Activated CD4-positive, alpha-beta T cell treated with anti-CD3 and anti-CD28 coated beads for 24 hours (primary cell): ENCODE measurements around the gene MT2A.

Source experiments
- DNase-seq, 2 donors: peaks; one replicate each; pipeline ENCODE4 v3.0.0-alpha.2; 2020; ENCODE audit warnings: low read depth in 2 of 2

Gene MT2A

DNA sequence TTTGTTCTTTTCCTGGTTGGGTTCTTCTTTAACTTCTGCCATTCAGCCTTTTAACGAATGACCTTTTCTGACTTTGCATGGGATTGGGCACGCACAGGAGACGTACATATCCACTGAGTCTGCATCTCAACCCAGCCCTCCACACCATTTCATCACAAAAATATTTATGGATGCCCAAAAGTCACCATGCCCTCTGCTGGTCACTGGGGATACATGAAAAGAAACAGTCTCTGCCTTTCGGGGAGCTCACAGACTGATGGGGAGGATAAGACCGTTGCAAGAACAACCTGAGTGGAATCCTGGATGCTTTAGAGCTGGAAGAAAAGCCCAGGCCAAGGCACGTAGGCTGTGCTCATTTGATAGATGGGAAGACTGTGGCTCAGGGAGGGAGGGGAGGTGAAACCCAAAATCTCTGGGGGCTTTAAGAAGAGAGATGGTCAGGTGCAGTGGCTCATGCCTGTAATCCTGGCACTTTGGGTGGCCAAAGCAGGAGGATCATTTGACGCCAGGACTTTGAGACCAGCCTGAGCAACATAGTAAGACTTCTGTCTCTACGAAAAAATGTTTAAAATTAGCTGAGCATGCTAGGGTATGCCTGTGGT lies 7.9 kb upstream of the MT2A start:
- DNase-seq = no peak

DNA sequence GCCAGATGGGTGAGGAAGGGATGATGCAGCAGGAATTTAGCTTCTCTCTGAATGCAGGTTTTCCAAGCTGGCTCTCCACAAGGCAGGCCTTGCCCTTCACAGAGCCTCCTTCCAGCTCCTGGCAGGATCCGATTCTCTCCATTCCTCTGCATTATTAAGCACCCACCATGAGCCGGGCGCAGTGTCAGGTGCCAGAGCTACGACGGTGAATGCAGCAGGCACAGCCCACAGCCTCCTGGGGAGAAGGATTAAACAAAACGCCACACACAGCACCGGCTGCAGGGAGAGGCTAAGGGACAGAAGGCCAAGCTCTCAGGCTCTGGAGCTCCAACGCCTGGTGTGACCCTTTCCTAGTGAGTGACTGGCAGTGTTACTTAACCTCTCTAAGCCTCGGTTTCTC lies 7.1 kb upstream of the MT2A start:
- no peak for DNase-seq

DNA sequence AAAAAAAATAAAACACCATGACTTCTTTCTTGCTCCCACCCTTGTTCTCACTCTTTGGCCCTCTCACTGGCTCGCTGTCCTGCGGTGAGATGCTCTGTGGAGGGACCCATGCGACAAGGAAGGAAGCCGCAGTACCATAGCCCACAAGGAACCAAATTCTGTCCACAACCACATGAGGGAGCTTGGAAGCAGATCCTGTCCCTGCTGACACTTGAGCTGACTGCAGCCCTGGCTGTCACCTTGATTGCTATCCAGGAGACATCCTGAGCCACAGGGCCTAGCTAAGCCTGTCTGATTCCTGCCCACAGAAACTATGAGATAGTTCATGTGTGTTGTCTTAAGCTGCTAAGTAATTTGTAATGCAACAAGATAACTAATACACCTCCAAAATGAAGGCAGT lies 4.8 kb upstream of the MT2A start:
- no peak for DNase-seq

DNA sequence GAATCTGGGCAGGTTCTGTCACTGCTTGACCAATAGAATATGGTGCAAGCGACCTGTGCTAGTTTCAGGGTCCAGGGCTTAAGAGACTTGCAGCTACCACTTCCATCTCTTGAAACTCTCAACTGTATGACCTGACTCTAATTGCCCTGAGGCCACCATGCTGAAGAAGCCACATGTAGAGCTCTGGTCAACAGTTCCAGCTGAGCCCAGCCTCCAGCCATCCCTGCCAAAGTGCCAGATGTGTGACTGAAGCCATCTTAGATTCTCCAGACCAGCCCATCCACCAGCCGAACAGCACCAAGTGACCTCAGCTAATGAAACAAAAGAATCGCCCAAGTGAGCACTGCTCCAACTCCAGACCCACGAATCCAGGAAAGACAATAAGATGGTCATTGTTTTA lies 3.4 kb upstream of the MT2A start:
- no peak for DNase-seq

DNA sequence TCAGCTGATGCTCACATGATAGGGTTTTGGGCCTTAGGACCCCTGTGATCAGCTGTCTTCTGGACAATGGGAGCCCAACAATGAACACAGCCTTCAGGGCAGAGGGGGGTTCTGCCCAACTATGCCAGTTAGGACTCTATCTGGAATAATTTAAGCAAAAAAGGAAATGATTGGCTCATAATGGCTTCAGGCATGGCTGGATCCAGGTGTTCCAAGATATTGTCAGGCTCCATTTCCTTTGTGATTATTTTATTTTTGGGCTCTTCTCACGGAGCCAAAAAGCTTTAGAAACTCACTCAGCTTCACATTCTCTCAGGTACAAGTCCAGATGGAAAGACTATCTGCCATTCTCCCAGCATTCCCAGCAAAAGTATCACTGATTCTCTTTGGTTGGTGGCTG lies 2.9 kb upstream of the MT2A start:
- no peak for DNase-seq

DNA sequence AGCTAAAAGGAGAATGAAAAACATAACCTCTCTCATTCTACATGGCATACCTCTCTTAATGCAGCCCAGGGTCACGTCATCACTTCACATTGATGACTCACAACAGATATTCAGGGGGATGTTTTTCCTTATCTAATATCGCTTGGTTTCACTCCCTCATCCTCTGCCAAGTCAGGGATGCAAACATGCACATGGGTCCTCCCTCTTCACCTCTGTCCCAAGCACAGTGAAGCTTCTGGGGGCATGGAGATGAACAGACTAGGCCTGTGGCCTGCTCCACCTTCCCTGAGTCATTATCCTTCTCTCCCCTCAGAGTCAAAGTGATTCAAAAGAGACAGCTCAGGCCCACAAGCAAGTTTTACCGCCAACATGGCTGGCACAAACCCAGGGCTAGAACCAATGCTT lies 2.3 kb upstream of the MT2A start:
- DNase-seq = no peak

DNA sequence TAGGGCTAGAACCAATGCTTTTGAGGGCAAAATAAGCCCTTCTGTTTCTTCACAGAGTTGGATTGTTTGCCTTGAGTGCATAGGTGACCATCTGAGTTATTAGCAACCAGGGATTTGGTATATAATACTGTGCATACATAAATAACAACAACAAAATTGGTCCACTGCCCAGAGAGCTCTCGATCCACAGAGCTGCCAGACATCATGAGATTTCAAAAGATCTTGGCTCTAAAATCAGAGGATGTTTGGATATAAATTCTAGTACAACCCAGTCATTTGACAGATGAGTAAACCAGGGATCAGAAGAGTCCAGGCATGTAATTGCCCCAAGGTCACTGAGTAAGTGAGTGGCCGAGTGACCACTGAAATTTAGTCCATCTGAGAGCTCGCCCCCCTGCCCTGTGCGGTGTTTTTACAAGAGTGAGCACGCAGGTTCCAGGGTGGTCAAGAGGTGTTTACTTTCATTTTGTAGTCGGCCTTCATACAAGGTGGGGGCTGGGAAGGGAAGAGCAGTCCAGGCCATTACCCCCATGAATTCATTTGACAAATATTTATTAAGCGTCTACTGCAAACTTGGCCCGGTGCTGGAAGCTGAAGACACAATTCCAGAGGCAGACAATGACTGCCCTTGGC lies 1.8 kb upstream of the MT2A start:
- DNase-seq = no peak

DNA sequence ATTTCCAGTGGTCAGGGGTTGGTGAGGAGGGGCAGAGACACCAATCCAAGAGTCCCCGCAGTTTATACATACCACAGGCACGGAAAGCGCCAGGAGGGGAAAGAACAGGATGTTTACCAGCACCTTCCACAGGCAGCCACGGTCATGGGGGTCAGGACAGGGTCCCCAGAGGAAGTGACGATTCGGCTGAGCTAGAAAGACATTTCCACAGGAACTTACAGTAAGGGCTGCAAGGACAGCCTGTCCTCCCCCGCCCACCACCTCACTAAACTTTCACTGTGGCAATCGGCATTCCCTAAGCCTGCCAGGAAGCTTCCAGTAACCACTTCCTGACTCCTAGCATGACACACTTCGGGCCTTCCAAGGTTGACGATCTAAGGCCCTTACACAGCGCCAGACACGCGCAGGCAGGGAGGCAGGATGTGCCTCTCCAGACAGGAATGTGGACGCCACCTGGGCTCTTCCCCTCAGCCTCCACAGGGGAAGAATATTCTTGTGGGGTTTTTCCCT lies 1.2 kb upstream of the MT2A start:
- DNase-seq = no peak

DNA sequence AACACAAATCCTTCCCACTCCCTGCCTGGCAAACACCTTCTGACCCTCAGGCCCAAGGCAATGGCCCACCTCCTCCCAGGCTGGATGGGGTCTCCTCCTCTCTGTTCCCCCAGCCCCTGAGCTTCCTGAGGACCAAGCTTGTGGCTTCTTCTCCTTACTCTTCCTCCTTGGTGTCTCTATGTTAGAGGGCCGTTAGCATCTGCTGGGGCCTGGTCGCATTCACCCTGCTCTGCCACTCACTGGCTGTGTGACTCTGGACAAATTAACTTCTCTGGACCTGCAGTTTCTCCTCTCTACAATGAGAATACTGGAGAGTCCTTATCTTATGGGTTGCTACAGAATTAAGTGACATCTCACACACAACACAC lies 725 bp upstream of the MT2A start:
- no peak for DNase-seq

DNA sequence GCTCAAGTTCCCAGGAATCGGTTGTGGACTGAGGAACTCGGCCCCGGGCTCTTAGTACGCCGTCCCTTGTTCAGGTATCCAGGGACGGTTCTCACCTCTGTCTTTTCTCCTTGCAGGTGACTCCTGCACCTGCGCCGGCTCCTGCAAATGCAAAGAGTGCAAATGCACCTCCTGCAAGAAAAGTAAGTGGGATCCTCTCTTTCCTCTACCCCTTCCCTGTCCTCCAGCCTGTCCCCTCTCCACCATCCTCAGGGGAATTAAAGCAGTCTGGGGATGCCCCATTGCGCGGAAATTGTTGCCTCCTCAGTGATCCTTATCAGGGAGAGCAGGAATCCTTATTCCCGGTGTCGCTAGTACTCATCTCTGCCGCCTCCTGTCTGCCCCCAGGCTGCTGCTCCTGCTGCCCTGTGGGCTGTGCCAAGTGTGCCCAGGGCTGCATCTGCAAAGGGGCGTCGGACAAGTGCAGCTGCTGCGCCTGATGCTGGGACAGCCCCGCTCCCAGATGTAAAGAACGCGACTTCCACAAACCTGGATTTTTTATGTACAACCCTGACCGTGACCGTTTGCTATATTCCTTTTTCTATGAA lies 585 bp downstream of the MT2A start:
- no peak for DNase-seq

DNA sequence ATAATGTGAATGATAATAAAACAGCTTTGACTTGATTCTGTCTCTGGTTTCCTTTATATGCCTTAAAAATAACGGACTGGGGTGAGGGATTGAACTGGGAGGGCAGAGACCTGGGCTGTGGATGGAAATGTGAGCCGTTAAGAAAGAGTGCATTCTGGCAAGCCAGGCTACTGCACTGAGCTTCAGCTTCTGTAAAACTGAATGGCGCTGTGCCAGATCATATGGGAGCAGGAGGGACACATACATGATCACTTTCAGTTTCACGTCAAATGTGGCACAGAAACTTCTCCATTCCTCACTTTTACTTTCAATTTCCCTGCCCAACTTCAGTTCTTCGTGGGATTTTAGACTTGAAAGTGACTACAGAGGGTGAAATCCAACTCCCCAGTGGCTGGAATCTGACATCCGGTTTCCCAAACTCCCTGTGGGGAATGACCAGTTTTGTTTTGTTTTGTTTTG lies 1.1 kb downstream of the MT2A start:
- peak; percentile 59 to 65 for DNase-seq

DNA sequence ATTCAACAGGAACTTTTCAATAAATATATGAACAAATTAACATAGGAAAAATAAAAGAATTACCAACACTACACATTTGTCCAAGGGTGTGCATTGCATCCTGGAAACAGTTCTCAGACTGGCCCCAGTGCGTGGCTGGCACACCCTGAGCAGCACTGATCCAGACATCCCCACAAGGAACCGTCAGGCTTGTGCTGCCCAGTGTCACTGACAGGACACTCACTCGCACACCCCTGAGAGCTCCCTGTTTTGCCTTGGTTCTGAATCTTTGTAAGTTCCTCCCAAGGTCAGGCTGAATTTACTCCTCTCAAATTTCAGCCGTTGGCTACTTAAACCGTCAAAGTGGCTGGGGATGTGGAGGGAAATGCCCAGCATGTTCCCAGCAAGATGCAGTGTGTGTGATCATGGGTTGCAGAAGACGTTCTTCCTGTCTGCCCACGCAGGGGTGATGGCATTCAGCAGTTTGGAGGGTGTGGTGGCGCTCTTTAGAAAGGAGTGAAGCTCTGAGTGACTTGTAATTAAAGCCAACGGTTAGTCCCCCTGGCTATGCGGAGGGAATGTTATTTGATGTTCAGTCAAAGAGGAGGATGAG lies 1.7 kb downstream of the MT2A start:
- peak; percentile 54 to 71 for DNase-seq

DNA sequence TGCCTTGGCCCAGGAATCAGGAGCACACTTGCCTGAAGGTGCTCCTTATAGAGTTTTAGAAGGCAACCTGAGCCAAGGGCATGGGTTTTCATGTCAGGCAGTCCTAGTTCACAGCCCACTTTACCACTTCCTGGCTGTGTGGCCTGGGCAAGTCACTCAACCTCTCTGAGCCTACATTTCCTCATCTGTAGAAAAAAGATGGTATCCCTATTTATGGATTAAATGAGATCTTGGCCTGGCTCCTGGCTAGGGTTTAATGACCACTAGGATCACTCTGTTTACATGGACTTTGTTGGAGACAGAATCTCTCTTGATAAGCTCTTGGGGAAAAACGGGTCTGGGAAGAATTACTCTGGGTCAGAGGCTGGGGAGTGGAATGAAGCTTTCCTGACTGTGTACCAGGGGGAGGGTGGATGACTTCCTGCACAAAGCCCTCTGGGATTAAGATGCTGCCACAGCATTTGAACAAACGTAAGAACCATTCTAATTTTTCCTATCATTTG lies 2.3 kb downstream of the MT2A start:
- no peak for DNase-seq

DNA sequence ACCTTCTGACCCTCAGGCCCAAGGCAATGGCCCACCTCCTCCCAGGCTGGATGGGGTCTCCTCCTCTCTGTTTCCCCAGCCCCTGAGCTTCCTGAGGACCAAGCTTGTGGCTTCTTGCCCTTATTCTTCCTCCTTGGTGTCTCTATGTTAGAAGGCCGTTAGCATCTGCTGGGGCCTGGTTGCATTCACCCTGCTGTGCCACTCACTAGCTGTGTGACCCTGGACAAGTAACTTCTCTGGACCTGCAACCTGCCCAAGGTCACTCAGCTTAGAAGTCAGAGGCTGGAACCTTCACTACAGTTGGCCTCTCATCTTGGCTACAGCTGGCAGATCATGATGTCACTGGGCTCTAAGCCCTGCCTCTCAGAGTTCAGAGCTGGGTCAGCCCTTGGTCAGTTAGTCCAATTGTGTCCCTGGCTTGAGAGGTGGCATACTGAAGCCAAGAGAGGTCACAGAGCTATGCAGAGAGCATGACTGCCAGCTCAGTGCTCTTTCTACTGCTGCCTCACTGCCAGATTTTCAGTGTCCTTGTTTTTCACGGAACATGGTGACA lies 3.0 kb downstream of the MT2A start:
- DNase-seq = no peak

DNA sequence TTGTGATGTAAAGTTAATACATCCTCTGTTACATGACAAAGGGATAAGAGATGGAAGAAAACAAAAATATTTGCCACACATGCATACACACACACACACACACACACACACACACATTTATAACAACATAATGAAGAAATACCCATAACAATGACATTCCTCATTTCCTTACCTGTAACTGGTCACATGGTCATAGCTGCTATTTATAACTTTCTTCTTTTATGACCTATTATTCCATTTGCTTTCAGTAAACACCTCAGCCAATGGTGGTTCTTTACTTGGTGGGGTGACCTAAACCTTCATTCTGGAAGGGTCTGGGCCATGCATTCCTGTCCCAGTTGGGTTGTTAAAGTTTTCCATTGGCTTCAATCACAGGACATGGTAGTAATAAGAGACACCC lies 5.3 kb downstream of the MT2A start:
- no peak for DNase-seq

DNA sequence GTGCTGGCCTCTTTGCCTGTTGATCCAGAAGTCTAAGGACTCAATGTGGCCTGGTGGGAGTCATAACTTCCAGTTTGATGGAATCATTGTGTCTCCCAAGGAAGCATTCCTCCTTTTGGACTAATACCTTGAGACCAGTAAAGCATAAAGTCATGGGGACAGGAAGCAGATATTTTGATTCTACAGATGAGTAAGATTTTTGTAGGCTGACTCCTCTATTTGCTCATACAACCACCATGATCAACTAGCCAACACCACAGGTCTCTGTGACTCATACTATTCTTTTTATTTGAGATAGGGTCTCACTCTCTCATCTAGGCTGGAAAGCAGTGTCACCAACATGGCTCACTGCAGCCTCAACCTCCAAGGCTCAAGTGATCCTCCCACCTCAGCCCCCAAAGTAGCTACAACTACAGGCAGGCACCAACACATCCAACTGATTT lies 6.2 kb downstream of the MT2A start:
- no peak for DNase-seq

DNA sequence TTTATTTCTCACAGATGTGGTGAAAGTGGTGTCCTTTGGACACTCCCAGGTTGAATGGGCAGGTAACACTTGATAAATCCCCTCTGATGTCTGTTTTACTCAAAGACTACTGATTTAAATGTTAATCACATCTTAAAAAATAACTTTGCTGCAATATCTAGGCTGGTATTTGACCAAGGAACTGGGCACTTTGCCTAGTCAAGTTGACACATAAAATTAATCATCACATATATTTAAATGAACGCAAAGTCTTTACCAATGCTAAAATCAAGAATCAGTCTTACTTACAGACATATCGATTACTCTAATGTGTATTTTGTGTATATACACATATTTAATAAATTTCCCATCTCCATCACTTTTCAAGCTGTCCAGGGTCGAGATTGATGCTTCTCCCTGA lies 7.0 kb downstream of the MT2A start:
- no peak for DNase-seq

DNA sequence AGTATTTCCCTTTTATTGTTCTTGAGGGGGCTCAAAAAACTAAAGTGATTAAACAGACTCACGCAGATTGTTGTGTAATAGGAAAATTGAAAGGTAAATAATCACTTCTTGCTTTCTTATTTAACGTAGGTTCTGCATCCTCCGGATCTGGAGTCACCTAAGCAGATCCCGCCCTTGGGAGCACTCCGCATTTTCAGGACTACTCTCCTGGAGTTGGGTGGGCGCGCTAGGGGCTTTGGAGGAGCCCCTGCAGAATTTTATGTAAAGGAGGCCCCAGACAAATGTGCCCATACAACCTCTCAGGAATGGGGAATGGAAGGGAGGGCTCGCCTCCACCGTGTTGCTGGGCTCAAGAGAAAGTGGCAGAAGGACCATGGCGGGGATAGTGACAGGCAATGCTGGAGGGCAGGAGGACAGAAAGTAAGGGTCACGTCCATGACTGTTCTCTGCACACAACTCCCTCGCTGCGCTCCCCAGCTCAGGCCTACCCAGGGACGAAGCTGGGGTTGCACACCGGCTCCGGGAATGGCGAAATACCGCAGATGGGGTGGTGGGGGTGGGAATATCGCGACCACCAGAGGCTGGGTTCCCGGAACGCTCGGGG lies 8.3 kb downstream of the MT2A start:
- DNase-seq = no peak

DNA sequence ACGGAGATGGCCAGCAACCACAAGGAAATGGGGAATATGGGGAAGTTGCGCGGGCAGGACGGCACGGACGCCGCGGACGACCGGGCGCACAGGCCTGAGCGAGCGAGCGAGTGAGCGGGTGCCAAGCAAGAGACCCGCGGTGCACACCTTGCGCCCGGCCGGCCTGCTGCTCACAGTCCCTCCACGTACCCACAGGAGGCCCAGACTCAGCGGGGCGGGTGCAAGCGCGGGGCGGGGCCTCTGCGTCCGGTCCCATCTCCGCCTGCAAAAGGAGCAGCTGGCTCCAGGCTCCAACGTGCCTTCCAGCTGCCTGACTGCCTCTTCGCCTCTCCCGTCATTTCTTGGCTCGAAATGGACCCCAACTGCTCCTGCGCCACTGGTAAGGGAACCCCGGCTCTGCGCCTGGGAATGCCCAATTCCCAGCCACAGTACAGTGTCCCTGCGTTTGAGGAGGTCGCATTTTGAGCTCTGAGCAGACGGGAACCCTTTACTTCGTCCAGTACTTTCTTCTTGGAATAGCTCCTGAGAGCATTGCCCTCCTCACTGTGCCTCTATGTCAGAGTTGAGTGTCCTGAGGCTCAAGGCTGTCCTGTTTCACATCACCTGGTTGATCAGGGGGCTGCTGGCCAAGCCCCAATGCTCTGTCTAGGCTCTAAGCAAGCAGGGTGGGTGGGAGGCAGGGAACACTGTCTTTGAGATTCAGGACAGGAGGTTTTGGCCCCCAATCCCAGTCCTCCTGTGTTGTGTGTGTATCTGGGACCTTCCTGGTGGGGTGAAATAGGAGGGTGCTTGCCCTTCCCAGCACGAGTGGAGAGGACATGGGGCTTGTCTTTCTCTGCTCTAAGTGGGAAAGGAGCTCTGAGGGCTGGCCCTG lies 9.1 kb downstream of the MT2A start:
- peak in 1 of 2 donors; percentile 61 for DNase-seq

DNA sequence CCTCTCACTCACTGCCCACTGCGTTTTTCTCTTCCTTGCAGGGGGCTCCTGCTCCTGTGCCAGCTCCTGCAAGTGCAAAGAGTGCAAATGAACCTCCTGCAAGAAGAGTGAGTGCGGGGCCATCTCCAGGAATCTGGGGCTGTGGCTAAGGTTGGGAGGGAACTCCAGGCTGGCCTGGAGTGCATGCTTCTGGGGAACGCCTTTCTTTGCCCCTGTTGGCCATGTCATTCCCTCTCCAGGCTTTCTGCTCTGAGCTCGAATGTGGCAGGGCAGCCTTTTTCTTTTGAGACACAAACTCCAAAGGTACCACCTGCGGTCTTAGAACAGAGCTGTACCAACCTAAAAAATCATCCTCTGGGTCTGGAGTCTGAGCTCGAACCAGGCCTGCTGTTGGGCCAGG lies 9.8 kb downstream of the MT2A start:
- DNase-seq = no peak

DNA sequence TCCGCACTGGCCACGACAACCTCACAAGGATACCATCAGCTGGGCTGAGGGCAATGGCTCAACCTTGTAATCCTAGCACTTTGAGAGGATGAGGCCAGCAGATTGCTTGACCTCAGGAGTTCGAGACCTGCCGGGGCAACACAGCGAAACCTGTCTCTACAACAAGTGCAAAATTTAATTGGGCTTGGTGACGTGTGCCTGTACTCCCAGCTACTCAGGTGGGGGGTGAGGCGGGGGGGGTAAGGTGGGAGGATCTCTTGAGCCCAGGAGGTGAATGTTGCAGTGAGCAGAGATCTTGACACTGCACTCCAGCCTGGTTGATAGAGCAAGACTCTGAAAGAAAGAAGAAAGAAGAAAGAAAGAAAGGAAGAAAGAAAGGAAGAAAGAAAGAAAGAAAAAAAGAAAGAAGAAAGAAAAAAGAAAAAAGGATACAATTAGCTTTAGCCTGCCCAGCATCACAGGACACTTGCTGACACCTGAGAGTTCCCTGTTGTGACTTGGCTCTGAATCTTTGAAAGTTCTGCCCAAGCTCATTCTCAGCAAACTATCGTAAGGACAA lies 12.0 kb downstream of the MT2A start:
- no peak for DNase-seq
